Measurements from ENCODE around the gene RASA3.

Gene RASA3

GRCh38 chr13:114097893-114098688 lies 34.3 kb downstream of the RASA3 start:
- DNase-seq = no peak

- no peak for DNase-seq
These were observed 35.1 kb downstream of the RASA3 start for GRCh38 chr13:114097212-114097892.

GRCh38 chr13:114096811-114097211 lies 35.6 kb downstream of the RASA3 start:
- DNase-seq = no peak

- no peak for DNase-seq
These were observed 36.4 kb downstream of the RASA3 start for GRCh38 chr13:114096031-114096485.

- DNase-seq = no peak
These were observed 36.9 kb downstream of the RASA3 start for GRCh38 chr13:114095486-114095885.

- DNase-seq = no peak
These were observed 39.3 kb downstream of the RASA3 start for GRCh38 chr13:114093118-114093517.

- DNase-seq = no peak
These were observed 40.0 kb downstream of the RASA3 start for GRCh38 chr13:114092468-114092867.

- peak; percentile 37 for DNase-seq
These were observed 41.9 kb downstream of the RASA3 start for GRCh38 chr13:114090476-114090875.

- DNase-seq = no peak
These were observed 42.5 kb downstream of the RASA3 start for GRCh38 chr13:114089751-114090400.

GRCh38 chr13:114089341-114089740 lies 43.1 kb downstream of the RASA3 start:
- no peak for DNase-seq

GRCh38 chr13:114088863-114089262 lies 43.6 kb downstream of the RASA3 start:
- DNase-seq = no peak

GRCh38 chr13:114088234-114088633 lies 44.2 kb downstream of the RASA3 start:
- no peak for DNase-seq

- DNase-seq = no peak
These were observed 45.0 kb downstream of the RASA3 start for GRCh38 chr13:114087430-114087829.

GRCh38 chr13:114082849-114083645 lies 49.4 kb downstream of the RASA3 start:
- DNase-seq = no peak

- no peak for DNase-seq
These were observed 50.4 kb downstream of the RASA3 start for GRCh38 chr13:114081761-114082681.

- no peak for DNase-seq
These were observed 51.5 kb downstream of the RASA3 start for GRCh38 chr13:114080739-114081561.

- no peak for DNase-seq
These were observed 52.6 kb downstream of the RASA3 start for GRCh38 chr13:114079601-114080536.

- DNase-seq = peak; percentile 83
These were observed 53.7 kb downstream of the RASA3 start for GRCh38 chr13:114078461-114079451.

All from hematopoietic multipotent progenitor cell treated with erythropoietin and hydrocortisone succinate and interleukin-3 and kit ligand, for 4 days (in vitro differentiated cells).